Thyroid gland (tissue), 4 donors: Measurements from ENCODE around the gene RGS11.

Experiments
- CTCF ChIP-seq, 6 experiments: fragments of 200-600 bp in 3 of 6; fragments of 450-650 bp in 3 of 6; sonication (generic) in 3 of 6; IDR thresholded peaks; one replicate each; pipeline ENCODE4 v1.5.1; 2016 to 2019; ENCODE audit warnings: antibody characterized with exemption in 6 of 6, mild to moderate bottlenecking in 2 of 6, inconsistent platforms in 1 of 6, moderate library complexity in 1 of 6
- POLR2A ChIP-seq, 2 donors: fragments of 450-650 bp; IDR thresholded peaks; one replicate each; pipeline ENCODE4 v1.6.1; 2017; ENCODE audit warnings: antibody characterized with exemption in 2 of 2, mild to moderate bottlenecking in 2 of 2, moderate library complexity in 1 of 2

- TF ChIP-seq POLR2A (IDR thresholded peaks at IDR 0.05), result no peak
- no peak for TF ChIP-seq CTCF (IDR thresholded peaks at IDR 0.05)
Observed at GRCh38 chr16:280552-280951, 4.8 kb upstream of the RGS11 start, which contains the start of gene ARHGDIG.
